HG03103 (cell line): ENCODE data around the gene RALGDS.
"Not testable (repeated sequence)": the region's sequence is repeated elsewhere in the genome, so short reads cannot be mapped to it uniquely, and the experiment has no call there.

Experiments
- ATAC-seq: cut with Tn5 transposase; IDR thresholded peaks from one replicate; pipeline ENCODE4 v1.9.1; 2021; ENCODE audit warnings: low read depth; ENCODE audit not compliant: unreplicated experiment

The RALGDS gene

GRCh38 chr9:133072210-133072609 is 48.8 kb downstream of the RALGDS start:
- not testable (repeated sequence) for ATAC-seq

GRCh38 chr9:133071484-133072150 is 49.4 kb downstream of the RALGDS start:
- ATAC-seq, result no peak

GRCh38 chr9:133070985-133071384 is 50.1 kb downstream of the RALGDS start:
- ATAC-seq, result not testable (repeated sequence)

GRCh38 chr9:133070500-133070961 is 50.5 kb downstream of the RALGDS start:
- not testable (repeated sequence) for ATAC-seq

- ATAC-seq, result not testable (repeated sequence)
Measured at GRCh38 chr9:133068431-133068830, 52.6 kb downstream of the RALGDS start.

- no peak for ATAC-seq
Measured at GRCh38 chr9:133067813-133068212, 53.2 kb downstream of the RALGDS start.

GRCh38 chr9:133067006-133067405 is 54.0 kb downstream of the RALGDS start:
- no peak for ATAC-seq

- no peak for ATAC-seq
Measured at GRCh38 chr9:133066181-133066983, 54.7 kb downstream of the RALGDS start.

- no peak for ATAC-seq
Measured at GRCh38 chr9:133065070-133065388, 56.0 kb downstream of the RALGDS start.

- no peak for ATAC-seq
Measured at GRCh38 chr9:133064241-133065069, 56.6 kb downstream of the RALGDS start.

GRCh38 chr9:133063500-133064231 is 57.4 kb downstream of the RALGDS start:
- ATAC-seq, result no peak

GRCh38 chr9:133063159-133063499 is 57.9 kb downstream of the RALGDS start:
- ATAC-seq, result no peak

- ATAC-seq, result not testable (repeated sequence)
Measured at GRCh38 chr9:133062569-133062968, 58.5 kb downstream of the RALGDS start.

GRCh38 chr9:133061764-133062145 is 59.3 kb downstream of the RALGDS start, which contains the start of gene CEL:
Gene CEL (plus strand): TSS chr9:133061981. CDS start chr9:133062003, 22 bp downstream.
- not testable (repeated sequence) for ATAC-seq

- not testable (repeated sequence) for ATAC-seq
Measured at GRCh38 chr9:133061019-133061763, 59.8 kb downstream of the RALGDS start.

- no peak for ATAC-seq
Measured at GRCh38 chr9:133060417-133060841, 60.6 kb downstream of the RALGDS start.

- no peak for ATAC-seq
Measured at GRCh38 chr9:133059623-133060022, 61.4 kb downstream of the RALGDS start.

- ATAC-seq, result no peak
Measured at GRCh38 chr9:133058550-133059320, 62.3 kb downstream of the RALGDS start.

GRCh38 chr9:133058071-133058470 is 63.0 kb downstream of the RALGDS start:
- ATAC-seq, result no peak
